HepG2 (cell line): Measurements from ENCODE around the gene TOMM7. TPM values are rescaled to one million over a fixed set of nuclear protein-coding genes. Genes with fewer than 3 reads are reported as not detected.

Experiments
- ATAC-seq: fragments of 200-7000 bp; cut with Tn5 transposase; 3 replicates; pipeline ENCODE4 v1.9.1; 2020; ENCODE audit warnings: mild to moderate bottlenecking, moderate library complexity
- BruUV-seq: library from RNA; stranded (reverse); fragments of 400-500 nt; replicated peaks from 2 replicates; lab custom pipeline; 2021; lab: Mats Ljungman, UMichigan
- CTCF ChIA-PET: fragments of 300-600 bp; formaldehyde crosslinking; extraction: SDS; loops from one replicate; lab custom pipeline; 2021; ENCODE audit warnings: low total read pairs, inconsistent platforms, low intra/inter-chr PET ratio; lab: Yijun Ruan, JAX
- POLR2A ChIA-PET: fragments of 350-600 bp; sonication (Branson Sonifier 250); formaldehyde crosslinking; loops from one replicate; lab custom pipeline; 2020; ENCODE audit warnings: antibody characterized with exemption, inconsistent platforms; lab: Yijun Ruan, JAX
- DNase-seq: peaks from one replicate; pipeline ENCODE4 v3.0.0-alpha.2; 2015; ENCODE audit warnings: low spot score
- FAIRE-seq: peaks from 3 replicates; lab custom pipeline; 2011; peaks lifted over from hg19 to GRCh38; lab: Jason Lieb, UNC
- H2AFZ ChIP-seq: one replicate; pipeline ENCODE4 v1.6.1; 2011; ENCODE audit warnings: low read length, inconsistent platforms
- H3K27ac ChIP-seq: fragments of 300-600 bp; 3 replicates; pipeline ENCODE4 v1.8.0; 2011; ENCODE audit warnings: mixed run types, mild to moderate bottlenecking, mixed read lengths, low read length, inconsistent platforms; ENCODE audit not compliant: insufficient read depth; ENCODE audit errors: extremely low read length
- H3K27me3 ChIP-seq, 2 experiments: fragments of 200-600 bp in 1 of 2; 2 replicates in 1 of 2; 3 replicates in 1 of 2; pipeline versions ENCODE4 v1.6.0 to v1.8.0; 2011; ENCODE audit warnings: low read length in 2 of 2, mild to moderate bottlenecking in 2 of 2, moderate library complexity in 2 of 2, inconsistent platforms in 1 of 2; ENCODE audit not compliant: insufficient read depth in 2 of 2, control insufficient read depth in 1 of 2
- H3K36me3 ChIP-seq, 2 experiments: fragments of 200-600 bp in 1 of 2; replicated peaks in 1 of 2; 2 replicates in 1 of 2; 3 replicates in 1 of 2; pipeline versions ENCODE4 v1.5.1 to v1.8.0; 2011; ENCODE audit warnings: low read length in 2 of 2, inconsistent platforms in 1 of 2; ENCODE audit not compliant: insufficient read depth in 2 of 2, control insufficient read depth in 1 of 2
- H3K4me1 ChIP-seq: 2 replicates; pipeline ENCODE4 v1.5.1; 2012; ENCODE audit warnings: low read length, inconsistent platforms; ENCODE audit not compliant: insufficient read depth
- H3K4me2 ChIP-seq: 2 replicates; pipeline ENCODE4 v1.6.0; 2011; ENCODE audit warnings: low read depth, low read length, inconsistent platforms
- H3K4me3 ChIP-seq, 3 experiments: fragments of 200-600 bp in 1 of 3; sonication (generic), shearing (Covaris generic) in 1 of 3; replicated peaks in 1 of 3; 2 replicates each; pipeline ENCODE4 v1.5.1; 2011 to 2016; ENCODE audit warnings: low read length in 3 of 3, inconsistent platforms in 2 of 3, low read depth in 2 of 3, mild to moderate bottlenecking in 2 of 3, control low read depth in 1 of 3, mixed read lengths in 1 of 3; ENCODE audit not compliant: insufficient read depth in 1 of 3
- H3K79me2 ChIP-seq: one replicate; pipeline ENCODE4 v1.6.1; 2011; ENCODE audit warnings: low read length, inconsistent platforms; ENCODE audit not compliant: insufficient read depth
- H3K9ac ChIP-seq: 2 replicates; pipeline ENCODE4 v1.6.0; 2011; ENCODE audit warnings: mild to moderate bottlenecking, low read depth, low read length, inconsistent platforms; ENCODE audit not compliant: insufficient read depth
- H3K9me3 ChIP-seq: 2 replicates; pipeline ENCODE4 v1.5.1; 2012; ENCODE audit warnings: mild to moderate bottlenecking, low read length
- H4K20me1 ChIP-seq: 2 replicates; pipeline ENCODE4 v1.6.0; 2011; ENCODE audit warnings: inconsistent platforms, mild to moderate bottlenecking, low read length, moderate library complexity; ENCODE audit not compliant: insufficient read depth
- ATF7 ChIP-seq, 2 experiments: fragments of 450-650 bp in 1 of 2; sonication (generic) in 1 of 2; formaldehyde crosslinking in 1 of 2; IDR thresholded peaks; 2 replicates each; pipeline versions ENCODE4 v1.4.0 to v1.6.1; 2016 to 2020; ENCODE audit warnings: antibody characterized with exemption in 1 of 2, mild to moderate bottlenecking in 1 of 2, missing genetic modification reagents in 1 of 2
- GPBP1L1 ChIP-seq: sonication (generic); formaldehyde crosslinking; IDR thresholded peaks from 2 replicates; pipeline ENCODE4 v1.5.0; 2020; ENCODE audit warnings: mild to moderate bottlenecking, missing genetic modification reagents
- JUN ChIP-seq: sonication (generic); formaldehyde crosslinking; IDR thresholded peaks from 2 replicates; pipeline ENCODE4 v1.4.0; 2020; ENCODE audit warnings: mild to moderate bottlenecking, missing genetic modification reagents
- NBN ChIP-seq: fragments of 450-650 bp; conservative IDR thresholded peaks from 2 replicates; pipeline ENCODE4 v1.6.1; 2017
- PAF1 ChIP-seq: IDR thresholded peaks from 2 replicates; pipeline ENCODE4 v1.6.1; 2016; ENCODE audit warnings: missing genetic modification reagents, missing compliant biosample characterization
- SMARCC2 ChIP-seq: fragments of 450-650 bp; IDR thresholded peaks from 2 replicates; pipeline ENCODE4 v1.6.1; 2017; ENCODE audit warnings: antibody characterized with exemption, mild to moderate bottlenecking
- ZBTB26 ChIP-seq: IDR thresholded peaks from 2 replicates; pipeline ENCODE4 v1.6.1; 2016; ENCODE audit warnings: missing compliant biosample characterization, missing genetic modification reagents, borderline replicate concordance
- ZMYM2 ChIP-seq: sonication (generic); formaldehyde crosslinking; IDR thresholded peaks from 2 replicates; pipeline ENCODE4 v1.8.0; 2022; ENCODE audit warnings: mild to moderate bottlenecking, missing genetic modification reagents
- ZNF276 ChIP-seq: sonication (generic); formaldehyde crosslinking; IDR thresholded peaks from 2 replicates; pipeline ENCODE4 v1.4.0; 2020; ENCODE audit warnings: mild to moderate bottlenecking, low read depth, missing genetic modification reagents
- WGBS: methylation state at CpG from one replicate; pipeline ENCODE4 v1.1.6; 2017; ENCODE audit warnings: low lambda C conversion rate; 5-methylcytosine and 5-hydroxymethylcytosine counted together
- in situ Hi-C: cut with HindIII; loops from 2 replicates; pipeline ENCODE4 v1.10.0; 2017; ENCODE audit warnings: low pct_unique_long_range_greater_than_20kb; ENCODE audit not compliant: extremely low pct_ligation_motif_present
- intact Hi-C: fragments of 100-400 bp; cut with micrococcal nuclease; formaldehyde crosslinking; loops from one replicate; pipeline ENCODE4 v1.10.0; 2022; ENCODE audit not compliant: unreplicated experiment
- polyA plus RNA-seq, 8 experiments: library from polyadenylated mRNA; depleted of rRNA in 3 of 8; stranded (reverse) in 7 of 8; unstranded in 1 of 8; fragments of >200 nt; fragmentation: Illumina TruSeq in 4 of 8; extraction: Trizol in 4 of 8; gene quantifications; 2 replicates each; pipeline versions ENCODE4 v1.2.1 to v1.2.3, GENCODE V29; 2011 to 2016; ENCODE audit warnings: low read depth in 4 of 8, missing spikeins in 1 of 8, mixed read lengths in 1 of 8; ENCODE audit not compliant: insufficient read depth in 1 of 8
- total RNA-seq, 5 experiments: library from RNA; depleted of rRNA; stranded (reverse); fragments of >200 nt; fragmentation: Illumina TruSeq; extraction: Trizol; gene quantifications; 2 replicates each; pipeline ENCODE4 v1.2.3, GENCODE V29; 2016; ENCODE audit warnings: low read depth in 1 of 5

The TOMM7 gene
- total and polyA plus RNA-seq, 2 of the 13 experiments (the other 11 are each of a cell fraction or from before 2014, with no cell fraction given), result 251 to 369 TPM

- no peak for TF ChIP-seq ATF7 (IDR thresholded peaks at IDR 0.05)
- no peak for TF ChIP-seq ATF7 (CRISPR knock-in tag; IDR thresholded peaks at IDR 0.05)
- no peak for TF ChIP-seq JUN (CRISPR knock-in tag)
- no peak for TF ChIP-seq SMARCC2
- no peak for TF ChIP-seq PAF1
Observed at GRCh38 chr7:22867589-22867988, 44.9 kb upstream of the TOMM7 start (continued).

GRCh38 chr7:22867003-22867402 lies 44.4 kb upstream of the TOMM7 start:
- no peak for ATAC-seq
- WGBS, result 96% methylated on average over 4 of the region's 4 CpGs
- BruUV-seq, result no TSS peak
- CTCF ChIA-PET, result no interaction called here
- intact Hi-C loops (loop anchor here (10.0 kb wide), 1 partner anchor 302 kb away; no protein-coding TSS in a partner anchor), in situ Hi-C loops (no loop called here)
- DNase-seq, result no peak
- H3K9ac ChIP-seq, result no peak overlapping the region
- H4K20me1 ChIP-seq, result no peaks in the 10 kb centered on the region
- no peaks in the 10 kb centered on the region for H3K79me2 ChIP-seq
- H3K4me3 ChIP-seq, result no peak overlapping the region
- no peak overlapping the region for H3K27ac ChIP-seq
- POLR2A ChIA-PET, result no interaction called here
- H3K4me1 ChIP-seq, result peaks cover 23% of the 10 kb centered on the region
- FAIRE-seq, result no peak
- no peak overlapping the region for H2AFZ ChIP-seq
- no peak overlapping the region for H3K4me2 ChIP-seq
- no peaks in the 10 kb centered on the region for H3K36me3 ChIP-seq
- no peaks in the 10 kb centered on the region for H3K9me3 ChIP-seq
- no peaks in the 10 kb centered on the region for H3K27me3 ChIP-seq
- TF ChIP-seq NBN (no peak), ZBTB26 (CRISPR knock-in tag) (no peak), ZNF276 (CRISPR knock-in tag) (no peak), ZMYM2 (CRISPR knock-in tag) (no peak), GPBP1L1 (CRISPR knock-in tag) (no peak)
